ENCODE results near the gene KLRG1. TPM values are rescaled to one million over a fixed set of nuclear protein-coding genes. Genes with fewer than 3 reads are reported as not detected.

Gene KLRG1
- polyA plus RNA-seq, 6 donors from 2014 or later: 0.40 to 7.1 (median 4.7) TPM

DNA sequence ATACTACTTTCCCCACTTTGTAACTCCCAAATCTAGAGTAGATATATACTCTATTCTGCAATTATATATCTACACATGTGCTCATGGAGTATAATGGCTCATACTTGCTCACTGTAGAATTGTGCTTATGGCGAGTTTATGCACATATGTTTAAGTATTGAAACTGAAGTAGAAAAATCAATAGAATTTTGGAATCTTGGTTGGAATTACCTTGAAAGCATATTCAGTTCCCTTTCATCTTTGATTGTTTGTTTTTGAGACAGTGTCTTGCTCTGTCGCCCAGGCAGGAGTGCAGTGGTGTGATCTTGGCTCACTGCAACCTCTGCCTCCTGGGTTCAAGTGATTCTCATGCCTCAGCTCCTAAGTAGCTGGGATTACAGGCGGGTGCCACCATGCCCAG is 4.5 kb downstream of the KLRG1 start:
- DNase-seq: no peak
- no peak for ATAC-seq (ENCODE audit: low read depth in 2 of 2)
- H3K27ac Mint-ChIP-seq: no peak overlapping the region
- H3K36me3 Mint-ChIP-seq: no peaks in the 10 kb centered on the region
- H3K4me3 Mint-ChIP-seq: no peak overlapping the region
- no peaks in the 10 kb centered on the region for H3K27me3 Mint-ChIP-seq
- no peaks in the 10 kb centered on the region for H3K9me3 Mint-ChIP-seq
- peaks cover 5 to 11% (median 7%) of the 10 kb centered on the region in 3 donors for H3K4me1 Mint-ChIP-seq

- H3K27ac Mint-ChIP-seq: no peak overlapping the region
- no peaks in the 10 kb centered on the region for H3K9me3 Mint-ChIP-seq
- ATAC-seq (ENCODE audit: low read depth in 2 of 2) (no peak), DNase-seq (no peak)
- H3K4me1 Mint-ChIP-seq: no peaks in the 10 kb centered on the region
- H3K4me3 Mint-ChIP-seq: no peak overlapping the region
- H3K27me3 Mint-ChIP-seq: no peaks in the 10 kb centered on the region
- peaks cover 0 to 4% of the 10 kb centered on the region in 2 donors for H3K36me3 Mint-ChIP-seq
Measured at GRCh38 chr12:8995021-8995775, 5.9 kb downstream of the KLRG1 start.

GRCh38 chr12:8996682-8997405 is 7.5 kb downstream of the KLRG1 start:
- Mint-ChIP-seq H3K4me3 (no peak overlapping the region), H3K36me3 (peaks cover 0 to 4% of the 10 kb centered on the region in 2 donors), H3K9me3 (no peaks in the 10 kb centered on the region), H3K27me3 (no peaks in the 10 kb centered on the region), H3K4me1 (no peaks in the 10 kb centered on the region), H3K27ac (no peak overlapping the region)
- ATAC-seq (ENCODE audit: low read depth in 2 of 2) (no peak), DNase-seq (no peak)

DNA sequence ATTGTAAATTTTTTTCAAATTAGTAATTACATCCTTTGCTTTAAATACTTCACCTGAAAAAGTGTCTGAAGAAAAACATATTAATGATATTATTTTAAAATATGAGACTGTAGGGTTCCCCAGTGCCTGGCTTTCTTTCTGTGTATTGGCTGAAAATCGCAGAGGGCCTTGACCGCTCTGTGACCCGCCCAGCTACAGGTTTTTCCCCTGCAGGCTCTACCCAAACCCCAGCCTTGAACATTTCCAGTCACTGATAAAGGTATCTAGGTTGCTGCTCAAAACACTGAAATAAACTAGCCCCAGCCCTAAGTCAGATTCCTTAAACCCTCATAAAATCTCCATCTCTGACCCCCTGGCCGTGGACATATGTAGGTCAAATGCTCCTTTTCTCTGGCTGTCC is 11.9 kb downstream of the KLRG1 start:
- Mint-ChIP-seq H3K27ac (no peak overlapping the region), H3K4me3 (no peak overlapping the region), H3K4me1 (no peaks in the 10 kb centered on the region)

GRCh38 chr12:9002335-9002734 is 13.0 kb downstream of the KLRG1 start:
- no peak overlapping the region for H3K27ac Mint-ChIP-seq
- peaks cover 0 to 2% (median 0%) of the 10 kb centered on the region in 7 donors for H3K9me3 Mint-ChIP-seq
- DNase-seq (no peak), ATAC-seq (ENCODE audit: low read depth in 2 of 2) (no peak)
- no peak overlapping the region for H3K4me3 Mint-ChIP-seq
- H3K27me3 Mint-ChIP-seq: no peaks in the 10 kb centered on the region
- H3K4me1 Mint-ChIP-seq: no peaks in the 10 kb centered on the region
- peaks cover 0 to 4% of the 10 kb centered on the region in 2 donors for H3K36me3 Mint-ChIP-seq

More for the DNA sequence above, 11.9 kb downstream of the KLRG1 start:
- no peak for ATAC-seq (ENCODE audit: low read depth in 2 of 2)
- no peak for DNase-seq
- peaks cover 0 to 2% (median 0%) of the 10 kb centered on the region in 7 donors for H3K9me3 Mint-ChIP-seq
- no peaks in the 10 kb centered on the region for H3K27me3 Mint-ChIP-seq
- peaks cover 0 to 4% of the 10 kb centered on the region in 2 donors for H3K36me3 Mint-ChIP-seq

GRCh38 chr12:9022592-9022991 is 33.2 kb downstream of the KLRG1 start:
- Mint-ChIP-seq H3K36me3 (peaks cover 0 to 3% of the 10 kb centered on the region in 2 donors), H3K4me3 (no peak overlapping the region), H3K27ac (no peak overlapping the region), H3K27me3 (no peaks in the 10 kb centered on the region), H3K4me1 (no peaks in the 10 kb centered on the region), H3K9me3 (peaks cover 1 to 11% (median 3%) of the 10 kb centered on the region in 7 donors)
- DNase-seq (no peak), ATAC-seq (ENCODE audit: low read depth in 2 of 2) (no peak)

- Mint-ChIP-seq H3K27me3 (no peaks in the 10 kb centered on the region), H3K27ac (no peak overlapping the region), H3K36me3 (no peaks in the 10 kb centered on the region), H3K9me3 (peaks cover 0 to 2% (median 0%) of the 10 kb centered on the region in 7 donors), H3K4me3 (no peak overlapping the region), H3K4me1 (no peaks in the 10 kb centered on the region)
- ATAC-seq (ENCODE audit: low read depth in 2 of 2) (no peak), DNase-seq (no peak)
Measured at GRCh38 chr12:9024512-9024911, 35.2 kb downstream of the KLRG1 start.

DNA sequence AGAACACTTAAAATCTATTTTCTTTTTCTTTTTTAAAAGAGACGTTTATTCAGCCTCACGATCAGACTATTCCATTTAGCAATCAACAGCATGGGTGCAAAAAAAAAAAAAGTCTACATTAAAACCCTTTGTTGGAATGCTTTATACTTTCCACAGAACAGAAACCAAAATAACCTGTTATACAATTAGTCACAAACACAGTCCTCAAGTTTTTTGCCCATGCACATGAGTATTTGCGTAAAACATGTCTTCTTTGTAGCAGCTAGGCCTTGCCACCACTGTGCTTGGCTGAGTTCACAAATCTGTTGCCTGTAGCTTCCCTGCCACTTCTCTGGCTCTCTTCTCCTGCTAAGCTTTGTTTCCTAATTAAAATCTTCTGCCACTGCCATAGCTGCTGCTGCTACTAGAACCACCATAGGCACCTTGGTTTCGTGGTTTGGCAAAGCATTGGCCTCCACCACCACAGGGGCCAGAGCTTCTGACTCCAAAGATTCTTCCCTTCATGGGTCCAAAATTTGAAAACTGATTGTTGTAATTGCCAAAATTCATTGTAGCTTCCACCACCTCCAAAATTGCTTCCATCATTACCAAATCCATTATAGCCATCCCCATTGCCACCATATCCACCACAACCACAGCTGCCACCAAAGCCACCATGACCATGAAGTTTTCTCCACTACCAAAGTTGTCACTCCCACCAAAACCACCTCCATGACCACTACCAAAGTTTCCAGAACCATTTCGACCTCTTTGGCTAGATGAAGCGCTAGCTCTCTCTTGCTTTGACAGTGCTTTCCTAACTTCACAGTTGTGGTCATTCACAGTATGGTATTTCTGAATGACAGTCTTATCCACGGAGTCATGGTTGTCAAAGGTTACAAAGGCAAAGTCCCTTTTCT is 38.1 kb downstream of the KLRG1 start:
- Mint-ChIP-seq H3K4me1 (no peaks in the 10 kb centered on the region), H3K9me3 (peaks cover 0 to 2% (median 0%) of the 10 kb centered on the region in 7 donors), H3K27ac (peak overlapping the region in 1 of 6 donors; percentile 11), H3K4me3 (no peak overlapping the region), H3K36me3 (no peaks in the 10 kb centered on the region), H3K27me3 (no peaks in the 10 kb centered on the region)
- DNase-seq: no peak
- ATAC-seq (ENCODE audit: low read depth in 2 of 2): no peak

- no peaks in the 10 kb centered on the region for H3K36me3 Mint-ChIP-seq
- H3K27me3 Mint-ChIP-seq: no peaks in the 10 kb centered on the region
- H3K4me3 Mint-ChIP-seq: no peak overlapping the region
- no peaks in the 10 kb centered on the region for H3K4me1 Mint-ChIP-seq
- no peak for ATAC-seq (ENCODE audit: low read depth in 2 of 2)
- peaks cover 0 to 7% (median 2%) of the 10 kb centered on the region in 7 donors for H3K9me3 Mint-ChIP-seq
- H3K27ac Mint-ChIP-seq: no peak overlapping the region
- no peak for DNase-seq
Measured at GRCh38 chr12:9030776-9031175, 41.4 kb downstream of the KLRG1 start.

DNA sequence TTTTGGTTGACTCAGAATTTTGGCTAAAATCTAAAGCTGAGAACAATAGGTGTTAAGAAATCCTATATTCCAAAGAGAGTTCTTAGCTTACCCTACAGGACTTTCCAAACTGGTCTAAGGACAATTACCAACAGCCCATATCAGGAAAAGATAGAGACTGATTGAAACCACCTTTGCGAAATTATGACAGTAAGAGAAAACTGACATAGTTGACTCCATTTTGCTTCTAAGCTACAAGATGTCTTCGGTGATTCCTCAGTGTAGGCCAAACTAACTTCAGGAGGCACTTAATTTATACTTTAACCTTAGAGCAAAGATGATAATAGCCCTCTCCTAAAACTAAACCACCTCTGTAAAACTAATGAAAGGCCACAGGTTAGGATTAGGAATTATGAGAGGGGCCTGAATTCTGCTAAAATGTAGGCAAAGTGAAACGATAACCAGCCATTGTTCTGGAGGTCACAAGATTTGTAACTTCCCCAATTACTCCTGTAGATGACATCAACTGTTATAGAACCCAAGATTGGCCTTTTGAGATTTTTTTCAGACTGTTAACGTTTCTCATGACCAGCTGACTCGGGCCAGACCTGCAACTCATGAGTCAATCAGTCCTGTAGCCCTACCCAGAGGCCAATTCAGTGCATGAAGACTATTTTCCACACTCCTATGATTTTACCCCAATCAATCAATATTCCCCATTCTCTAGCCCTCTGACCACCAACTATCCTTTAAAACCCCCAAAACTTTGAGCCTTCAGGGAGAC is 43.0 kb downstream of the KLRG1 start:
- H3K9me3 Mint-ChIP-seq: peaks cover 0 to 7% (median 2%) of the 10 kb centered on the region in 7 donors
- no peaks in the 10 kb centered on the region for H3K27me3 Mint-ChIP-seq
- no peak overlapping the region for H3K27ac Mint-ChIP-seq
- no peaks in the 10 kb centered on the region for H3K4me1 Mint-ChIP-seq
- DNase-seq: no peak
- peak in 1 of 2 donors; percentile 30 for ATAC-seq (ENCODE audit: low read depth in 2 of 2)
- no peaks in the 10 kb centered on the region for H3K36me3 Mint-ChIP-seq
- no peak overlapping the region for H3K4me3 Mint-ChIP-seq

GRCh38 chr12:9033265-9033887 is 44.0 kb downstream of the KLRG1 start:
- no peak overlapping the region for H3K4me3 Mint-ChIP-seq
- peaks cover 0 to 7% (median 2%) of the 10 kb centered on the region in 7 donors for H3K9me3 Mint-ChIP-seq
- peak overlapping the region in 1 of 6 donors; percentile 39 for H3K27ac Mint-ChIP-seq
- no peaks in the 10 kb centered on the region for H3K4me1 Mint-ChIP-seq
- no peaks in the 10 kb centered on the region for H3K36me3 Mint-ChIP-seq
- no peak for DNase-seq
- no peak for ATAC-seq (ENCODE audit: low read depth in 2 of 2)
- no peaks in the 10 kb centered on the region for H3K27me3 Mint-ChIP-seq

DNA sequence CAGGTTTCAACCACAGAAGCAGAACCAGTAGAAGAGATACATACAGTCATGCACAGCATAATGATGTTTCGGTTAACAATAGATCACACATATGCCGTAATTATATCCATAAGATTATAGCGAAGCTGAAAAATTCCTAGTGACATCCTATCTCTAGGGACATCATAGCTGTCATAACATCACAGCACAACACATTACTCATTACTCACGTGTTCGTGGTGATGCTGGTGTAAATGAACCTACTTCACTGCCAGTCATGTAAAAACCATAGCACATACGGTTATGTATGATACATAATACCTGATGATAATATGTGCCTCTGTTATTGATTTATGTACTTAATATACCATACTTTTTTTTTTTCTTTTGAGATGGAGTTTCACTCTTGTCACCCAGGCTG is 44.7 kb downstream of the KLRG1 start:
- DNase-seq (no peak), ATAC-seq (ENCODE audit: low read depth in 2 of 2) (no peak)
- Mint-ChIP-seq H3K4me3 (no peak overlapping the region), H3K36me3 (no peaks in the 10 kb centered on the region), H3K9me3 (peaks cover 0 to 7% (median 2%) of the 10 kb centered on the region in 7 donors), H3K4me1 (no peaks in the 10 kb centered on the region), H3K27ac (no peak overlapping the region), H3K27me3 (no peaks in the 10 kb centered on the region)
